GM18861 (cell line): ENCODE measurements around the gene SYNGR3.
"Not testable (repeated sequence)": the region's sequence is repeated elsewhere in the genome, so short reads cannot be mapped to it uniquely, and the experiment has no call there.

Source experiments
- ATAC-seq: cut with Tn5 transposase; IDR thresholded peaks from one replicate; pipeline ENCODE4 v1.9.1; 2021; ENCODE audit not compliant: unreplicated experiment

SYNGR3 gene, protein sequence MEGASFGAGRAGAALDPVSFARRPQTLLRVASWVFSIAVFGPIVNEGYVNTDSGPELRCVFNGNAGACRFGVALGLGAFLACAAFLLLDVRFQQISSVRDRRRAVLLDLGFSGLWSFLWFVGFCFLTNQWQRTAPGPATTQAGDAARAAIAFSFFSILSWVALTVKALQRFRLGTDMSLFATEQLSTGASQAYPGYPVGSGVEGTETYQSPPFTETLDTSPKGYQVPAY

DNA sequence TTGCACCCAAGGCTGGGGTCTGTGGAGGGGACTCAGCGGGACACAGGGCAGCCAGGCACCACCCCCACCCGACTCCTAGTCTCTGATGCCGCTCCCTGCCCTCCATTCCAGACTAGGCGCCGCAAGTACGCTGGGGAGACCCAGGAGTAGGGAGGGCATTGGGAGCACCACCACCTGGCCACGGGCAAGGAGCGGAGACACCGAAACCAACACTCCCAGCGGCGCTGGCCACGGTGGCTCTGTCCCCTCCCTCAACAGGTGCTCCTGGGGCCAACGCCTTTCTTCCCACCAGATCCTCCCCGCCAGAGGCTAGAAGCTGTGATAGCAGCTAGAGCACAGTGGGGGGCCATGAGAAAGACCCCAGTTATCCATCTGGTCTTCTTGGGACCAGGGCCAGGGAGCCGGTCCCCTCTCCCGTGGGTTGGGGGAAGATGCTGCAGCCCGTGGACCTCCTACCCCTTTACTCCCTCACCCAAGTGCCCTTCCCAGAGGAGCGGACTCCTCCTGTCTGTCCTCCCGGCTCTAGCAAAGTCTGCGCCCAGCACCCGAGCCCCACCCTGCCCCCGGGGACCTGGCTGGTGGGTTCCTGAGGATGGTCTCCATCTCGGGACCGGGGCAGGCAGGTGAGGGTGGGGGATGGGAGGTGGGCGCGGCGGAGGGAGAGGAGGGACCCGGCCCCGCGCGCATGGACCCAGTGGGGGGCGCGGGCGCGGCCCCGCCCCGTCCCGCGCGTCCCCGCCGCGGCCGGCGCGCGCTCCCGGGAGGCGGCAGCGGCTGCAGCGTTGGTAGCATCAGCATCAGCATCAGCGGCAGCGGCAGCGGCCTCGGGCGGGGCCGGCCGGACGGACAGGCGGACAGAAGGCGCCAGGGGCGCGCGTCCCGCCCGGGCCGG is at the start of gene SYNGR3:
SYNGR3 (plus strand) TSS at position 762 of the 892 bp plus-strand sequence. CDS start 133 bp downstream, outside the sequence.
- ATAC-seq = no peak

DNA sequence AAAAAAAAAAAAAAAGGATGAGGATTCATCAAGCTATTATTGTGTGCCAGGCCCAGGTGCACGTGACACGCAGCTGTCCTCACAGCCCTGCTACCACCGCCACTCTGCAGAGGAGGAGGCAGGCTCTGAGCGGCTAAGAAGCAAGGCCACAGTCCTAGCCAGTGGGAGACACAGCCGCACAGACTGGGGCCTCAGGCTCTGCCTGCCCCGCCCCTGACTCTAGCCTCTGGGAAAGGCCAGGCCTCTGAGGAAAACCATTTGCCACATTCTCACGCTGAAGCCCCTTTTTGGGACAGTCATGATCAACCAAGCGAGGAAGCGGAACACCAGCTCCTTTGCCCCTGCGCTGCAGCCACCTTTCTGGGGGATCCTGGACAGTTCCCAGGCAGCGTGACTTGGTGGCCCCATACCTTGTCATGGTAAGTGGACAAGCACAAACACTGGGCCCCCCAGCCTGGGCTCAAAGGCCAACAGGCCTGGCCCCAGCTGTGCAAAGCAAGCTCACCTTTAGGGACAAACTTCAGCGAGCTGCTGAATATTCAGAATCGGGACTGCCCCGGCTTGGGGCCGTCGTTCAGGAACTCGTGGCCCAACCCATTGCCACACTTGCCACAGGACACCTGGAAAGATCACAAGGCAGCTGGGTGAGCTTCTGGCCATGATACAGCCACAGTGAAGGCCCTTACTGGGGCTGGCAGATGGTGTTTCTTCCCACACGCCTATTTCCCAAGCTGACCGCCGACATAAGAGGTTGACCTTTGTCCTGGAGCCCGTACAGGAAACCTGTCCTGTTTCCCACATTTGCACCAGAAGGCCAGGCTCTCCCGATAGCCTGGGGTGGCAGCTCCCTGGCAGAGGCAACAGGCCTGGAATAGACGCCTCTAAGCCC is 49.3 kb upstream of the SYNGR3 start:
- ATAC-seq = no peak

DNA sequence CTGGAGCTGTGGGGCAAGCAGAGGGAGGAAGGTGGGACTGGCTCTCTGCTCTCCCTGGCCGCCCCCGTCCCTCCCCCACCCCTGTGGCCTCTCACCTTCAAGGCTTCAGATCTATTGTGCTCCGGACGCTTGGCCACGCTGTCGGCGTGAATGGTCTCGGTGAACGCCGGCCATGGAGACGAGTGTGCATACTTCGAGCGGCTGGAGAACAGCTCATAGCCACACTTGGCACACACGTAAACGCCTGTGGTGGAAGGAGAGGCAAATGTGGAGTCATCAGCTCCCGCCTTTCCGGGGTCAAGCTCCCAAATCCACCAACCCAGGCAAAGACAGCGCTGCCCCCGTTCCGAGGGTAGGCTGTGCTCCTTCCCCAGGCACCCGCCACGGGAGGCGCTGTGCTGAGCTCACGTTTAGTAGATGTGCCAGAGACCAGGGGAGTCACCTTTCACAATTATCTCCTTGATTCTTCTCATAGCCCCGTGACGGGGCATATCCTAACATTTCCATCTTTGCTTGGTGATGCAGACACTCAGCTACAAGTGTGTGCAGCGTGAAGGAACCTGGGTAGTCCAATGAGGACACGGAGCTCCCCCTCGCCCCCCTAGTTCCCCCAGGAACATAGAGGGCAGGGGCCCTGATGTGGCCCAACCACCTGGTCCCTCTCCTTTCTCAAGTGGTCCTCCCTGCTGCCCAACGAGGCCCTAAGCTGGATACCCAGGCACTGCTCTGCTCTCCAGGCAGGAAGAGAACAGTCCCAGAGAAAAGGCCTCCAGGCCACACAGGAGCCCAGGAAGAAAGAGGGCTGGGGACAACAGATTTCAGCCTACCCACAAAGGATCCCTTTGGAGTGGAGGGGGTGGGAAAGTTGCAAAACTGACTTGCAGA is 48.4 kb upstream of the SYNGR3 start:
- ATAC-seq = no peak

DNA sequence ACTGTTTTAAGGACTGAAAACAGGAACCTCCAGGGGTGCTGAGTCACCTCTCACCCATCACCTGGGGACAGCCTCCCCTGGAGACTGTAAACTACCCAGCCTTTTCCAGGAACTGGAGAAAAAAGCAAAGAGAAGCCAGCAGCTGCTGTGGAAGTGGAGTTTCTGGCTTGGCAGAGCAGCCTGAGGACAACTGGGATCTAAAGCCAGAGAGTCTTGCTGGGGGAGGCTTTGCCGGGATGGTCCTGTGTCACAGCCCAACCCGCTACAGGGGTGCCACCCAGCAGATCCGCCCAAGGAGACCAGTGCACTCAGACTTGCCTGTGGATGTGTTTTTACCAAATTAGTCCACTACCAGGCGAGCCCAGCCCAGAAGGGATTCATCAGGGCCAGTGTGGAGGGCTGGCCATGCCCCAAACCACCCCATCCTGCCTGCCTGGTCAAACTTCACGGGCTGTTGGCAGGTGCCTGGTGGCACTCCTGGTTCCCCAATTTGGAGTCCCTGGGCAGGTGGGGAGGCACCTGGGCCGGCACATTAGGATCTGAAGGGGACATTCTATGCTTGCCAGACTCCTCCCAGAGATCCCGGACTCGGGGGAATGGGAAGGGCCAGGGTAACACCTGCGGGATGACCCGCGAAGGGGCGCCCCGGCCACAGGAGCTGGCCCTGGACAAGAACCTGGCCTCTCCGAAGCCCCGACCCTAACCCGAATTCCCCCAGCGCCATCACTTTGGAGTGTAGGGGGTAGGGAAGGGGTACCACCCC is 47.5 kb upstream of the SYNGR3 start:
- no peak for ATAC-seq

DNA sequence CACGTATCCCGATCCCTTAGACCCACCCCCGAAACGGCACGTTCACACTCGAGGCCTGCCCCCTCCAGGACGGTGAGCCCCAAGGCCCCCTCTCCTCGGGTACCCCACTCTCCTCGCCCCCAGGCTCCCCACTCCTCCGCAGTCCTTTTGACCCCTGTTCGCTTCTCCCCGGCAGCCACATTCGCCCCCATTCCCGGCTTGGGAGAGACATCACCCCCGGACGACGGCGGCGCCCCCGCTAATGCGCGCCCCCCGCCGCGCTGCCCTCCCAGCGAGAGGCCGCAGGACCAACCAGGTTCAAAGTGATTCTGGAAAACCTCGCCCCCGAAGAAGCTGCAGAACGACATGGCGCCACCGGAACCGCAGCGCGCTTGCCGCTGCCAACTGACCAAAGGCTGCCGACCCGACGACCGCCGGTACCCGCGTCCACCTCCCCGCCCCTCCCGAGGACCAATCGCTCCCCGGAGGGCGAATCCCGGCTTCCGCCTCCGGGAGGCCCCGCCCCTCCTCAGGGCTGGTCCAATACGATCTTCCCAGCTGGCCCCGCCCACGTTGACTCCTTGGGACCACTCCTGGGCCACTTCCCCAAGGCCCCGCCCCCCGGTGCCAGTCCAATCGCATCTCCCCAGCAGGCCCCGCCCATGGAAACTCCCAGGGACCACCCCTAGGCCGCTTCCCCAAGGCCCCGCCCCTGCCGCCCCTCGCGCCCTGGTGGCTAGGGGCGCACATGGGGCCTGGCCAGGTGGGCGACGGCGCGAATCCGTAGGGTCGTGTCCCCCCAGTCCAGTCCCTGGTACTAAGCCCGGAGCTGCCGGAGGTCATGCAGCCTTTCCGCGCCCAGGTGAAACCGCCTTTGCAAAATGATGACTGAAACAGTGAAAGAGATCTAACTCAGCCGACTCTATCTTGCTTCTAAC is 46.7 kb upstream of the SYNGR3 start, which contains the start of gene MSRB1:
MSRB1 (minus strand) TSS at position 390 of the 917 bp plus-strand sequence; CDS start at position 347, 43 bp downstream.
- ATAC-seq = peak; percentile 82

GRCh38 chr16:1944612-1945199 is 45.1 kb upstream of the SYNGR3 start:
- ATAC-seq = no peak

GRCh38 chr16:1945559-1946391 is 44.0 kb upstream of the SYNGR3 start:
- no peak for ATAC-seq

- ATAC-seq = no peak
Measured at GRCh38 chr16:1946495-1947368, 43.0 kb upstream of the SYNGR3 start.

- ATAC-seq = no peak
Measured at GRCh38 chr16:1947369-1947670, 42.5 kb upstream of the SYNGR3 start.

DNA sequence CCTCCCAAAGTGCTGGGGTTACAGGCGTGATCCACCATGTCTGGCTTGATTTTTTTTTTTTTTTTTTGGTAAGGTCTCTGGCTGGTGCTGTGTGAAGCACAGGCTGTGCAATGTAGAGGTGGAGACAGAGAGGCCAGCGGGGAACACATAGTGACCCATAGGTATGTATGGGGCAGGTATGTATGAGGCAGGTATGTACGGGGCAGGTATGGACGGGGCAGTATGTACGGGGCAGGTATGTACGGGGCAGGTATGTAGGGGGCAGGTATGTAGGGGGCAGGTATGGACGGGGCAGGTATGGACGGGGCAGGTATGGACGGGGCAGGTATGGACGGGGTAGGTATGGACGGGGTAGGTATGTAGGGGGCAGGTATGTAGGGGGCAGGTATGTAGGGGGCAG is 40.3 kb upstream of the SYNGR3 start:
- ATAC-seq = no peak

DNA sequence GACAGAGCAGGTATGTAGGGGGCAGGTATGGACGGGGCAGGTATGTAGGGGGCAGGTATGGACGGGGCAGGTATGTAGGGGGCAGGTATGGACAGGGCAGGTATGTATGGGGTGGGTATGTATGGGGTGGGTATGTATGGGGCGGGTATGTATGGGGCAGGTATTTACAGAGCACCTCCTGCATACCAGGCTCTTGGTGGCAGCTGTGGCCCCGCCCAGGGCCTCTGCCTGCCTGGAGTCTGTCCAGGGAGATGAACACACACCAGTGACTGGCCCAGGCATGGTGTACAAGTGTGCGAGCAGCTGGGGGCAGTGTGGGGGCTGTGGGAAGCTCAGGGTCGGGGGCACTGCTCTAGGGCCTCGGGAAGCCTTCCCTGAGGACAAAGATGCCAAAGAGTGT is 39.7 kb upstream of the SYNGR3 start:
- no peak for ATAC-seq

GRCh38 chr16:1950559-1950958 is 39.2 kb upstream of the SYNGR3 start:
- ATAC-seq = no peak

GRCh38 chr16:1953734-1954133 is 36.0 kb upstream of the SYNGR3 start:
- no peak for ATAC-seq

- ATAC-seq = not testable (repeated sequence)
Measured at GRCh38 chr16:1957434-1958142, 32.2 kb upstream of the SYNGR3 start.

- not testable (repeated sequence) for ATAC-seq
Measured at GRCh38 chr16:1958143-1958491, 31.7 kb upstream of the SYNGR3 start.
